ES-I3 (cell line): ENCODE measurements around the gene WNT8B.

Experiments
- H3K36me3 ChIP-seq: 2 replicates; pipeline ENCODE4 v1.6.1; 2013; ENCODE audit warnings: mild to moderate bottlenecking, low read length, control low read depth, moderate library complexity; ENCODE audit not compliant: insufficient read depth
- H3K4me1 ChIP-seq: 2 replicates; pipeline ENCODE4 v1.6.1; 2013; ENCODE audit warnings: mild to moderate bottlenecking, control low read depth, low read length; ENCODE audit not compliant: insufficient read depth
- H3K9ac ChIP-seq: 2 replicates; pipeline ENCODE4 v1.6.1; 2013; ENCODE audit warnings: low read depth, mild to moderate bottlenecking, low read length, moderate library complexity
- H3K9me3 ChIP-seq: 2 replicates; pipeline ENCODE4 v1.6.1; 2013; ENCODE audit warnings: mild to moderate bottlenecking, low read length, moderate library complexity; ENCODE audit not compliant: control insufficient read depth, insufficient read depth

The WNT8B gene

DNA sequence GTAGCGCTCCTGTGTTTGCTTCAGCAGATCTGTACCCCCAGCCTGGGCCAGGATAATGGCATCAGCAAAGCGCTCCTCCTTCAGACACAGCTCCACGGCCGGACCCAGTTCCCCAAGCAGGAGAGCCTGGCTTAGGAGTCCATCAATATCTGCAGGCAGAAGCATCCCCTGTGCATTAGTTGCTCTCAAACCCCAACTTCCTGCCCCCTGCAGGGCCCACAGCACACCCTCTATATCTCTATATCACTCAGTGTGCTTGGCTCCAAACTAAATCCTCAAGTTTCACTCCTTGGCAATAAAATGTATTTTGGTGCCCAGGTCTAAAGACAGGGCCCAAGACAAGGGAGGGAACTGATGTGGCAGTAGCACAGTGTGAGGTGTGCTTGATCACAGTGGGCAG lies 35.2 kb downstream of the WNT8B start:
- no peaks in the 10 kb centered on the region for H3K9me3 ChIP-seq
- H3K4me1 ChIP-seq, result no peaks in the 10 kb centered on the region
- H3K9ac ChIP-seq, result no peak overlapping the region
- H3K36me3 ChIP-seq, result no peaks in the 10 kb centered on the region; the same call in 1 of the 2 replicates

- H3K4me1 ChIP-seq, result no peaks in the 10 kb centered on the region
- no peaks in the 10 kb centered on the region; the same call in 1 of the 2 replicates for H3K36me3 ChIP-seq
- H3K9me3 ChIP-seq, result no peaks in the 10 kb centered on the region
- no peak overlapping the region for H3K9ac ChIP-seq
These were observed 38.6 kb downstream of the WNT8B start for GRCh38 chr10:100501423-100501822.

- no peak overlapping the region for H3K9ac ChIP-seq
- no peaks in the 10 kb centered on the region for H3K36me3 ChIP-seq
- no peaks in the 10 kb centered on the region for H3K4me1 ChIP-seq
- no peaks in the 10 kb centered on the region for H3K9me3 ChIP-seq
These were observed 40.2 kb downstream of the WNT8B start for GRCh38 chr10:100502926-100503494.

DNA sequence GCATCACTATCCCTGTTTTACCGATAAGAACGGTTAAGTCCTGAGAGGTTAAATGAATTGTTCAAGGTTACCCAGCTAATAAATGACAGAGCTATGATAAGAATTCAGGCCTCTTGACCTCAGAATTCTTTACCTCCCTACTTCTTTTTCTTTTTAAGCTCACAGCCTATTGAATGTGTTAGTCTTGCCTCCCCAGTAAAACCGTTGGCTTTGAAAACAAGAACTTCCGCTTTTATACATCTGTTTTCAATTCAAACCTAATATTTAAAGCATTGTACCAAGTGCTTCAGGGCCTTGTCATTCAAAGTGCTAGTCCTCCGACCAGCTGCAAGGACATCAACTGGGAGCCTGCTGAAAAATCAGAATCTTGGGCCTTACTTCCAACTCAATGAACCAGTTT lies 41.3 kb downstream of the WNT8B start:
- H3K36me3 ChIP-seq, result no peaks in the 10 kb centered on the region

DNA sequence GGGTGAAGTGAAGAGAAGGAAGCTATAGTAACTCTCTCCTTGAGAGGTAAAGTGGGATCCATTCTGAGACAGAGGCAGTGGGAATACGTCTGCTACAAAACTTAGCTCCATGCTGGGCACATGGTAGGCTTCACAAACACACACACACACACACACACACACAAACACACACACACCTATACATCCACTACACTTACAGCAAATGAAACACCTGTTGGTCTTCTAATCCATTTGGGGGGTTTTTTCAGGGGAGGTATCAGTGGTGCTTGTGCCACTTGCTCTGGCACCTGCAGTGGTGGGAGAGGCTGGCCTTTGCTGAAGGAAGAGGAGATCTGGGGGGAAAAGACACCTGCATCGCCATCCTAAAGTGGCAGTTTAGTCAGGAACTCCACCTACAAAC lies 42.4 kb downstream of the WNT8B start:
- no peaks in the 10 kb centered on the region for H3K36me3 ChIP-seq

More for the DNA sequence above, 41.3 kb downstream of the WNT8B start:
- Histone ChIP-seq H3K9me3 (no peaks in the 10 kb centered on the region), H3K9ac (no peak overlapping the region), H3K4me1 (no peaks in the 10 kb centered on the region)

GRCh38 chr10:100506596-100507356 lies 44.0 kb downstream of the WNT8B start:
- H3K4me1 ChIP-seq, result no peaks in the 10 kb centered on the region
- H3K36me3 ChIP-seq, result no peaks in the 10 kb centered on the region
- H3K9me3 ChIP-seq, result no peaks in the 10 kb centered on the region
- H3K9ac ChIP-seq, result no peak overlapping the region

More for the DNA sequence above, 42.4 kb downstream of the WNT8B start:
- Histone ChIP-seq H3K9ac (no peak overlapping the region), H3K4me1 (no peaks in the 10 kb centered on the region), H3K9me3 (no peaks in the 10 kb centered on the region)

GRCh38 chr10:100507357-100507732 lies 44.5 kb downstream of the WNT8B start:
- no peak overlapping the region for H3K9ac ChIP-seq
- H3K4me1 ChIP-seq, result no peaks in the 10 kb centered on the region
- no peaks in the 10 kb centered on the region for H3K9me3 ChIP-seq
- no peaks in the 10 kb centered on the region for H3K36me3 ChIP-seq

DNA sequence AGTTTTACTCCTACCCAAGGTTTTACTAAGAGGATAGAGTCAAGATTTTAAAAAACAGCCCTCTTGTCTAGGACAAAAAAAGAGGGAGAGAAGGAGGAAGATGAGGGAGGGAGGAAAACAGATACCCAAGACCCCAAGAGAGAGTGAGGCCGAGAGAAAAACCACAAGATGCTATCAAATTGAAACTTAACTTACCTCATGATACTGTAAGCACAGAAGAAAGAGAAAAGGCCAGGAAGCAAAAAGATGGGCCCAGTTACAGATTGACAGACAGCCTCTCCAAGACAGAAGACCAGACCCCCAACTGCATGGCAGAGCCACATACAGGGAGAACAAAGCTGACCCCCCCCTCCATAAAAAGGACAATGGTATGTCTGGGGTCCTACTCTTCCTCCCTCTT lies 45.5 kb downstream of the WNT8B start:
- H3K36me3 ChIP-seq, result no peaks in the 10 kb centered on the region
- H3K4me1 ChIP-seq, result no peaks in the 10 kb centered on the region
- H3K9me3 ChIP-seq, result no peaks in the 10 kb centered on the region
- no peak overlapping the region for H3K9ac ChIP-seq

DNA sequence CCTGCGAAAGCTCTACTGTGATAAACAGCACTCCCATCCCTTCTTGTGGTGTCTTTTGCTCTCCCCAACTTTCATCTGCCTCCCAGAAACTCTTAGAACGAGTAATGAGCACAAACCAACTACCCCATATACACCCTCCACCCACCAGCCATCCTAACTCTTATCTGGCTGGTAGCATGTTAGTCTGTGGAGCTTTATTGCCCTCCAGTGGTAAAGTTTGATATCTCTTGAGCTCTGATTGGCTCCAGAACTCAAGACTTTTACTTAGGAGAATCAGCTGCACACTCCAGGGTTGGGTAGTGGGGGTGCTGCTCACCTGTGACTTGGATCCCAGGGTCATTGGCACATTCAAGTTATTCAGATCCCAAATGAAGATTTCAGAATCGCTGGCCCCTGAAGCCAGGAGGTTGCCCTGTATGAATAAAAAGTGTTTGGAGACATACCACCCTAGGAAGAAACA lies 45.9 kb downstream of the WNT8B start:
- H3K36me3 ChIP-seq, result no peaks in the 10 kb centered on the region

GRCh38 chr10:100509241-100509840 lies 46.5 kb downstream of the WNT8B start:
- H3K4me1 ChIP-seq, result no peaks in the 10 kb centered on the region
- H3K36me3 ChIP-seq, result no peaks in the 10 kb centered on the region
- no peak overlapping the region for H3K9ac ChIP-seq
- H3K9me3 ChIP-seq, result no peaks in the 10 kb centered on the region

More for the DNA sequence above, 45.9 kb downstream of the WNT8B start:
- Histone ChIP-seq H3K9me3 (no peaks in the 10 kb centered on the region), H3K4me1 (no peaks in the 10 kb centered on the region), H3K9ac (no peak overlapping the region)

- H3K9ac ChIP-seq, result no peak overlapping the region
- no peaks in the 10 kb centered on the region for H3K4me1 ChIP-seq
- H3K9me3 ChIP-seq, result no peaks in the 10 kb centered on the region
- no peaks in the 10 kb centered on the region for H3K36me3 ChIP-seq
These were observed 47.9 kb downstream of the WNT8B start for GRCh38 chr10:100510533-100511308.

DNA sequence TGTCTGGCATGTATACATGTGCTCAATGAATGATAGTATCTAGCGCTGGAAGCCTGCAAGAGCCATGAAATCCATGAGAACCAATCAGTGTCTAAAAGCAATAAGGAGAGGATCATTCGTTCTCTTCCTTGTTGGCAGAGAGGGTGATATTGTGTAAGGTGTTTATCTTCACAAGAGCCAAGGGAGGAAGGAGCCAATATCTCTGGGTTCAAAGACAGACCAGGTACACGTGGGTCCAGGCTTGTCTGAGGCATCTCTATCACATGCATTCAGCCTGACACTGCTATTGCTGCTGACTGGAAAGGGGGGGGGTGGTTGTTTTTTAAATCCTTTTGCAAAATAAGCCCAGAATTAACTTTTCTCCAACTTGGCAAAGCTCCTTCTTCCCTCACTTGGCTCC lies 52.8 kb downstream of the WNT8B start:
- H3K9me3 ChIP-seq, result no peaks in the 10 kb centered on the region
- no peaks in the 10 kb centered on the region for H3K36me3 ChIP-seq
- H3K4me1 ChIP-seq, result no peaks in the 10 kb centered on the region
- no peak overlapping the region for H3K9ac ChIP-seq

- Histone ChIP-seq H3K9me3 (no peaks in the 10 kb centered on the region), H3K36me3 (no peaks in the 10 kb centered on the region), H3K4me1 (no peaks in the 10 kb centered on the region), H3K9ac (no peak overlapping the region)
These were observed 54.0 kb downstream of the WNT8B start for GRCh38 chr10:100516847-100517246.

- H3K9ac ChIP-seq, result peak overlapping the region; percentile 58; the same call in 1 of the 2 replicates
- H3K4me1 ChIP-seq, result no peaks in the 10 kb centered on the region
- H3K9me3 ChIP-seq, result no peaks in the 10 kb centered on the region
- H3K36me3 ChIP-seq, result no peaks in the 10 kb centered on the region
These were observed 56.0 kb downstream of the WNT8B start for GRCh38 chr10:100518761-100519241.
